PFSK-1 (cell line): ENCODE results near the gene DST.

Experiments
- FOXP2 ChIP-seq: optimal IDR thresholded peaks from 2 replicates; pipeline ENCODE3; 2011; ENCODE audit warnings: borderline replicate concordance, control low read depth, inconsistent platforms; ENCODE audit not compliant: insufficient read depth; ENCODE audit errors: extremely low read length, extremely low read depth
- POLR2AphosphoS5 ChIP-seq: IDR thresholded peaks from 2 replicates; pipeline ENCODE4 v1.6.1; 2012; ENCODE audit warnings: low read depth, mild to moderate bottlenecking, control low read depth, low read length, moderate library complexity
- TAF1 ChIP-seq: IDR thresholded peaks from 2 replicates; pipeline ENCODE4 v1.6.1; 2012; ENCODE audit warnings: low read length, control low read depth, borderline replicate concordance; ENCODE audit not compliant: insufficient read depth

DNA sequence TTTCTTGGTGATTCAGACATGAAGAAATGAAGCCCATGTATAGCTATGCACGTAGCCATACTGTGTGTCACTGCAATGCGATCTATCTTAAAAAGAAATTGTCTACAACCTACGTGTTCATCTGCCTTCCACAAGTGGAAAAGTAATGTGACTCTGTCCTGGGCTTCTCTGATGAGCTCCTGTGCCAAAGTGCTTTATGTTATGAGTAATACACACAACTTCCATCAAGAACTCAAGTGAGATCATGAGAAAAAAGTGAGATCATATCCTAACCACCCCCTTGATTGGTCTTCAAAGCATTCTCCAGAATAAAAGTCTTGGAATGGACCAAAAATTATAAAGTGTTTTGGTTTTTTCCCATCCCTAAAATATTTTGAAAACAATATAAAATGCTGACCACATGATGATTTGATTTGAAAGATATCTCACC lies 114.3 kb downstream of the DST start:
- no peak for TF ChIP-seq FOXP2
- TF ChIP-seq POLR2AphosphoS5, result no peak
- no peak for TF ChIP-seq TAF1
